ENCODE results near the gene TPGS2.

DNA sequence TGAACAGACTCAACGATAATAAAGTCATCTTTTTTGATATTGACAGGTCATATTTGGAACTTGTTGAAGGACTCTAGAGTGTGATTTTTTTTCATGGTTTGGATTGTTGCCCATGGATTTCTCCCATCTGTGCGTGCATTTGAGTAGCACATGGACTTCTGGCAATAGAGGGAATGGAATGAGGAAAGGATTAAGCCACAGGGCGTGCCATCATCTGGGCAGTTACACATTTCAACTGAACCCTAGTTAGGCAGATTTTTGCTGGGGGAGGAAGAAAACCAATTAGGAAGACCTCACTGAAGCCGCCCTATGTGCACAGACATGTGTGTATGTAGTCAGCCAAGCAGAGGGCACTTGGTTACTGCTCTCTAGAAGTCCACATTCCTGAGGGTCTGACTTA, 72.6 kb downstream of the TPGS2 start:
- TF ChIP-seq, protein P1, sequence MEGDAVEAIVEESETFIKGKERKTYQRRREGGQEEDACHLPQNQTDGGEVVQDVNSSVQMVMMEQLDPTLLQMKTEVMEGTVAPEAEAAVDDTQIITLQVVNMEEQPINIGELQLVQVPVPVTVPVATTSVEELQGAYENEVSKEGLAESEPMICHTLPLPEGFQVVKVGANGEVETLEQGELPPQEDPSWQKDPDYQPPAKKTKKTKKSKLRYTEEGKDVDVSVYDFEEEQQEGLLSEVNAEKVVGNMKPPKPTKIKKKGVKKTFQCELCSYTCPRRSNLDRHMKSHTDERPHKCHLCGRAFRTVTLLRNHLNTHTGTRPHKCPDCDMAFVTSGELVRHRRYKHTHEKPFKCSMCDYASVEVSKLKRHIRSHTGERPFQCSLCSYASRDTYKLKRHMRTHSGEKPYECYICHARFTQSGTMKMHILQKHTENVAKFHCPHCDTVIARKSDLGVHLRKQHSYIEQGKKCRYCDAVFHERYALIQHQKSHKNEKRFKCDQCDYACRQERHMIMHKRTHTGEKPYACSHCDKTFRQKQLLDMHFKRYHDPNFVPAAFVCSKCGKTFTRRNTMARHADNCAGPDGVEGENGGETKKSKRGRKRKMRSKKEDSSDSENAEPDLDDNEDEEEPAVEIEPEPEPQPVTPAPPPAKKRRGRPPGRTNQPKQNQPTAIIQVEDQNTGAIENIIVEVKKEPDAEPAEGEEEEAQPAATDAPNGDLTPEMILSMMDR (IDR thresholded peaks at IDR 0.05; ENCODE audit: low read depth, low read length): no peak
- TF ChIP-seq POLR2A (IDR thresholded peaks at IDR 0.05; ENCODE audit: extremely low read depth, insufficient read length) (no peak), MYC (IDR thresholded peaks at IDR 0.05; ENCODE audit: low read depth, low read length) (no peak)
- TF ChIP-seq, protein P2, sequence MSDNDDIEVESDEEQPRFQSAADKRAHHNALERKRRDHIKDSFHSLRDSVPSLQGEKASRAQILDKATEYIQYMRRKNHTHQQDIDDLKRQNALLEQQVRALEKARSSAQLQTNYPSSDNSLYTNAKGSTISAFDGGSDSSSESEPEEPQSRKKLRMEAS (IDR thresholded peaks at IDR 0.05; ENCODE audit: low read depth, low read length): no peak
